HL-60 (cell line): ENCODE results near the gene PROCA1.

Experiments
- DNase-seq, 2 experiments: peaks; one replicate each; pipeline ENCODE4 v3.0.0-alpha.2; 2010 to 2020; ENCODE audit warnings: low read depth in 1 of 2, low spot score in 1 of 2
- H3K27ac ChIP-seq: fragments of 250-450 bp; sonication (Bioruptor Pico); replicated peaks from 2 replicates; pipeline ENCODE4 v1.5.1; 2020; ENCODE audit warnings: mild to moderate bottlenecking, moderate library complexity
- H3K27me3 ChIP-seq: fragments of 250-450 bp; sonication (Bioruptor Pico); 2 replicates; pipeline ENCODE4 v1.5.1; 2021; ENCODE audit warnings: mild to moderate bottlenecking, moderate library complexity; ENCODE audit not compliant: insufficient read depth, poor library complexity, severe bottlenecking
- H3K4me3 ChIP-seq: replicated peaks from 2 replicates; pipeline ENCODE4 v1.5.1; 2011; ENCODE audit warnings: mild to moderate bottlenecking, control low read depth, low read length; ENCODE audit not compliant: insufficient read depth
- CTCF ChIP-seq: IDR thresholded peaks from one replicate; pipeline ENCODE4 v1.5.1; 2011; ENCODE audit warnings: low read length, control low read depth, inconsistent platforms; ENCODE audit not compliant: insufficient read depth
- GABPA ChIP-seq: IDR thresholded peaks from 2 replicates; pipeline ENCODE4 v1.6.1; 2012; ENCODE audit warnings: low read depth
- POLR2AphosphoS5 ChIP-seq: IDR thresholded peaks from 2 replicates; pipeline ENCODE4 v1.6.1; 2012; ENCODE audit warnings: low read depth
- REST ChIP-seq: IDR thresholded peaks from 2 replicates; pipeline ENCODE4 v1.6.1; 2012; ENCODE audit warnings: low read depth; ENCODE audit not compliant: insufficient replicate concordance
- SPI1 ChIP-seq: IDR thresholded peaks from 2 replicates; pipeline ENCODE4 v1.6.1; 2012; ENCODE audit warnings: low read depth, mild to moderate bottlenecking, borderline replicate concordance

PROCA1 gene

GRCh38 chr17:28734712-28735241 lies 23.1 kb upstream of the PROCA1 start:
- H3K4me3 ChIP-seq: no peak overlapping the region
- TF ChIP-seq GABPA (no peak), CTCF (no peak), SPI1 (no peak), REST (no peak), POLR2AphosphoS5 (no peak)
- no peak for DNase-seq
- H3K27ac ChIP-seq: no peak overlapping the region
- no peaks in the 10 kb centered on the region for H3K27me3 ChIP-seq

GRCh38 chr17:28733346-28733745 lies 21.7 kb upstream of the PROCA1 start:
- H3K27ac ChIP-seq: no peak overlapping the region
- H3K27me3 ChIP-seq: no peaks in the 10 kb centered on the region
- H3K4me3 ChIP-seq: no peak overlapping the region
- no peak for DNase-seq
- TF ChIP-seq GABPA (no peak), SPI1 (no peak), POLR2AphosphoS5 (no peak), REST (no peak), CTCF (no peak)

- TF ChIP-seq REST (no peak), POLR2AphosphoS5 (no peak), SPI1 (no peak)
- no peak overlapping the region for H3K27ac ChIP-seq
- H3K4me3 ChIP-seq: no peak overlapping the region
- H3K27me3 ChIP-seq: no peaks in the 10 kb centered on the region
- DNase-seq: no peak
Measured at GRCh38 chr17:28729950-28730330, 18.3 kb upstream of the PROCA1 start.
